GM12878 (cell line): ENCODE data around the gene PAK5. TPM values are rescaled to one million over a fixed set of nuclear protein-coding genes. Genes with fewer than 3 reads are reported as not detected.

Experiments used
- ATAC-seq: fragments of 200-7000 bp; cut with Tn5 transposase; 3 replicates; pipeline ENCODE4 v1.9.1; 2020; ENCODE audit warnings: mild to moderate bottlenecking, moderate library complexity
- BruUV-seq: library from RNA; stranded (reverse); fragments of 400-500 nt; replicated peaks from 2 replicates; lab custom pipeline; 2021; lab: Mats Ljungman, UMichigan
- CTCF ChIA-PET: fragments of 300-600 bp; sonication (Branson Sonifier 250); formaldehyde crosslinking; extraction: SDS; loops from one replicate; lab custom pipeline; 2021; ENCODE audit warnings: inconsistent platforms; lab: Yijun Ruan, JAX
- POLR2A ChIA-PET: fragments of 350-600 bp; formaldehyde crosslinking; extraction: SDS; loops from one replicate; lab custom pipeline; 2021; ENCODE audit warnings: inconsistent platforms; lab: Charles Lee
- RAD21 ChIA-PET: fragments of 300-600 bp; sonication (Branson Sonifier 250); formaldehyde crosslinking; loops from one replicate; lab custom pipeline; 2023; ENCODE audit warnings: antibody characterized with exemption; ENCODE audit not compliant: unreplicated experiment; lab: Charles Lee
- SMC1A ChIA-PET: fragments of 300-600 bp; sonication (Branson Sonifier 250); formaldehyde crosslinking; loops from one replicate; lab custom pipeline; 2023; ENCODE audit not compliant: unreplicated experiment, uncharacterized antibody; lab: Charles Lee
- DNase-seq: peaks from one replicate; pipeline ENCODE4 v3.0.0-alpha.2; 2011; ENCODE audit warnings: low read depth, low spot score
- FAIRE-seq: peaks from 3 replicates; lab custom pipeline; 2011; peaks lifted over from hg19 to GRCh38; lab: Jason Lieb, UNC
- H2AFZ ChIP-seq: 2 replicates; pipeline ENCODE4 v1.6.0; 2011; ENCODE audit warnings: low read depth, low read length, control low read depth; ENCODE audit not compliant: control insufficient read depth
- H3K27ac ChIP-seq: 2 replicates; pipeline ENCODE4 v1.5.1; 2011; ENCODE audit warnings: control low read depth; ENCODE audit not compliant: control insufficient read depth, insufficient read depth
- H3K27me3 ChIP-seq, 2 experiments: replicated peaks in 1 of 2; 2 replicates each; pipeline versions ENCODE4 v1.6.0 to v1.6.1; 2011; ENCODE audit warnings: low read length in 1 of 2; ENCODE audit not compliant: control insufficient read depth in 2 of 2, insufficient read depth in 2 of 2
- H3K36me3 ChIP-seq, 2 experiments: 2 replicates each; pipeline ENCODE4 v1.5.1; 2011; ENCODE audit warnings: low read length in 1 of 2; ENCODE audit not compliant: control insufficient read depth in 2 of 2, insufficient read depth in 2 of 2
- H3K4me1 ChIP-seq: 2 replicates; pipeline ENCODE4 v1.6.1; 2011; ENCODE audit warnings: mild to moderate bottlenecking, low read length, moderate library complexity, mixed read lengths; ENCODE audit not compliant: control insufficient read depth, insufficient read depth
- H3K4me2 ChIP-seq: 2 replicates; pipeline ENCODE4 v1.6.0; 2011; ENCODE audit warnings: control low read depth; ENCODE audit not compliant: control insufficient read depth, insufficient read depth
- H3K4me3 ChIP-seq: fragments of 200-600 bp; sonication (generic); 2 replicates; pipeline ENCODE4 v1.5.1; 2016
- H3K79me2 ChIP-seq: 2 replicates; pipeline ENCODE4 v1.6.0; 2011; ENCODE audit warnings: low read length; ENCODE audit not compliant: control insufficient read depth, insufficient read depth
- H3K9ac ChIP-seq: 2 replicates; pipeline ENCODE4 v1.8.0; 2011; ENCODE audit warnings: low read length, control low read depth, mixed read lengths; ENCODE audit not compliant: control insufficient read depth, insufficient read depth
- H3K9me3 ChIP-seq: replicated peaks from 3 replicates; pipeline ENCODE4 v1.5.1; 2011; ENCODE audit warnings: mild to moderate bottlenecking, low read length; ENCODE audit not compliant: control insufficient read depth, insufficient read depth
- H4K20me1 ChIP-seq: 2 replicates; pipeline ENCODE4 v1.6.0; 2011; ENCODE audit not compliant: control insufficient read depth, insufficient read depth
- ESRRA ChIP-seq: IDR thresholded peaks from 2 replicates; pipeline ENCODE4 v1.6.1; 2012; ENCODE audit warnings: mild to moderate bottlenecking, low read length, improper control_type of control experiment
- HDAC2 ChIP-seq: fragments of 200-600 bp; sonication (generic); IDR thresholded peaks from 2 replicates; pipeline ENCODE4 v1.6.1; 2017
- NBN ChIP-seq: fragments of 450-650 bp; IDR thresholded peaks from 2 replicates; pipeline ENCODE4 v1.6.1; 2016
- RFX5 ChIP-seq: IDR thresholded peaks from 2 replicates; pipeline ENCODE4 v1.6.1; 2011; ENCODE audit warnings: low read depth, low read length, improper control_type of control experiment
- TCF12 ChIP-seq: IDR thresholded peaks from 2 replicates; pipeline ENCODE4 v1.6.1; 2011; ENCODE audit warnings: low read depth, mild to moderate bottlenecking, low read length
- TCF3 ChIP-seq: IDR thresholded peaks from 2 replicates; pipeline ENCODE4 v1.6.1; 2012; ENCODE audit warnings: low read depth, mild to moderate bottlenecking, low read length, borderline replicate concordance; ENCODE audit not compliant: insufficient read depth
- YBX1 ChIP-seq: fragments of 450-650 bp; IDR thresholded peaks from 2 replicates; pipeline ENCODE4 v1.6.1; 2016; ENCODE audit warnings: antibody characterized with exemption
- ZNF622 ChIP-seq: fragments of 450-650 bp; IDR thresholded peaks from 2 replicates; pipeline ENCODE4 v1.6.1; 2017; ENCODE audit warnings: mild to moderate bottlenecking, inconsistent platforms
- WGBS: methylation state at CpG from one replicate; pipeline ENCODE4 v1.1.6; 2016; ENCODE audit warnings: low lambda C conversion rate; ENCODE audit not compliant: insufficient replicate concordance, insufficient coverage; ENCODE audit errors: missing lambda C conversion rate; 5-methylcytosine and 5-hydroxymethylcytosine counted together
- in situ Hi-C: fragments of 300-500 bp; cut with MboI; formaldehyde crosslinking; loops from 9 replicates; pipeline ENCODE4 v1.14.3; 2018; ENCODE audit warnings: mixed read lengths
- intact Hi-C: fragments of 100-400 bp; cut with micrococcal nuclease; formaldehyde crosslinking; loops from one replicate; pipeline ENCODE4 v1.14.2; 2022; ENCODE audit not compliant: unreplicated experiment
- polyA plus RNA-seq, 11 experiments: library from polyadenylated mRNA; depleted of rRNA in 4 of 11; unstranded in 6 of 11; stranded (reverse) in 5 of 11; fragments of >200 nt; fragmentation: Nextera tagmentation in 4 of 11; fragmentation: Illumina TruSeq in 1 of 11; extraction: Ambion mirVana in 4 of 11; extraction: Trizol in 1 of 11; gene quantifications; 1 replicate in 1 of 11; 2 replicates in 10 of 11; pipeline versions ENCODE4 v1.2.1 to v1.2.3, GENCODE V29; 2011 to 2016; ENCODE audit warnings: inconsistent platforms in 2 of 11, missing spikeins in 2 of 11, low read depth in 1 of 11
- total RNA-seq, 4 experiments: library from RNA; depleted of rRNA in 3 of 4; stranded (reverse); fragments of >200 nt in 3 of 4; fragmentation: Illumina TruSeq in 1 of 4; extraction: Trizol in 1 of 4; gene quantifications; 2 replicates each; pipeline versions ENCODE4 v1.2.1 to v1.2.3, GENCODE V29; 2013 to 2021
- TF ChIP-seq, protein P1 (sequence below): fragments of 450-650 bp; conservative IDR thresholded peaks from 2 replicates; pipeline ENCODE4 v1.6.1; 2017; ENCODE audit warnings: mild to moderate bottlenecking, moderate library complexity
- TF ChIP-seq, protein P2 (sequence below): fragments of 450-650 bp; IDR thresholded peaks from 2 replicates; pipeline ENCODE4 v1.6.1; 2017; ENCODE audit warnings: mild to moderate bottlenecking, moderate library complexity
- TF ChIP-seq, protein P3 (sequence below): IDR thresholded peaks from 2 replicates; pipeline ENCODE4 v1.6.1; 2012; ENCODE audit warnings: low read depth, low read length, improper control_type of control experiment

PAK5 gene
- total and polyA plus RNA-seq, 10 of the 15 experiments (the other 5 are each of a cell fraction or from before 2014, with no cell fraction given), result not detected

DNA sequence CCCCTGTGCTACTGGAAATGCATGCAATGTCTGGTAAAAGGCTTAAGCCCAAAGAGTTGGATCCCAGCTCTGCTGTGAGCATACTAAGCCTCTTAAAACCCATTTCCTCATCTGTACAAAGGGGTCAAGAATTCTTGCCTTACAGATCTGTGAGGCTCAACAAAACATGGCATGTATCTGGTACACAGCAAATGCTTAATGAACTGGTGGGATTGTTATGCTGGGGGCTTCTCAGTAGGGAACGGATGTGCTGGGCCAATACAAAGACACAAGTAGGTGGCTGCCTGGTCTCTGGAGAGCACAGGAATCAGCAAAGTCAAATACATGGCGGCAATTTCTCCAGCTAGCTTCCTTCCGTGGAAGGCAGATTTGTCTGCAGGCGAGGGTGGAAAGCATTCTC is 262.2 kb downstream of the PAK5 start:
- no TSS peak for BruUV-seq
- H3K4me2 ChIP-seq, result no peak overlapping the region
- no peaks in the 10 kb centered on the region; a peak in 1 of 4 replicates for H3K27me3 ChIP-seq
- RAD21 ChIA-PET, result no interaction called here
- H3K9me3 ChIP-seq, result no peaks in the 10 kb centered on the region; the same call in 2 of the 3 replicates
- no peak overlapping the region for H3K27ac ChIP-seq
- ATAC-seq, result no peak
- WGBS, result 26% methylated on average over 4 of the region's 4 CpGs
- TF ChIP-seq NBN, result no peak
- no peak for TF ChIP-seq HDAC2
- TF ChIP-seq ZNF622, result no peak
- TF ChIP-seq RFX5, result no peak
- no peak for TF ChIP-seq TCF3
- no peak for TF ChIP-seq YBX1
- TF ChIP-seq ESRRA, result no peak
- TF ChIP-seq, protein P1, sequence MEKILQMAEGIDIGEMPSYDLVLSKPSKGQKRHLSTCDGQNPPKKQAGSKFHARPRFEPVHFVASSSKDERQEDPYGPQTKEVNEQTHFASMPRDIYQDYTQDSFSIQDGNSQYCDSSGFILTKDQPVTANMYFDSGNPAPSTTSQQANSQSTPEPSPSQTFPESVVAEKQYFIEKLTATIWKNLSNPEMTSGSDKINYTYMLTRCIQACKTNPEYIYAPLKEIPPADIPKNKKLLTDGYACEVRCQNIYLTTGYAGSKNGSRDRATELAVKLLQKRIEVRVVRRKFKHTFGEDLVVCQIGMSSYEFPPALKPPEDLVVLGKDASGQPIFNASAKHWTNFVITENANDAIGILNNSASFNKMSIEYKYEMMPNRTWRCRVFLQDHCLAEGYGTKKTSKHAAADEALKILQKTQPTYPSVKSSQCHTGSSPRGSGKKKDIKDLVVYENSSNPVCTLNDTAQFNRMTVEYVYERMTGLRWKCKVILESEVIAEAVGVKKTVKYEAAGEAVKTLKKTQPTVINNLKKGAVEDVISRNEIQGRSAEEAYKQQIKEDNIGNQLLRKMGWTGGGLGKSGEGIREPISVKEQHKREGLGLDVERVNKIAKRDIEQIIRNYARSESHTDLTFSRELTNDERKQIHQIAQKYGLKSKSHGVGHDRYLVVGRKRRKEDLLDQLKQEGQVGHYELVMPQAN, result no peak
- no peak for TF ChIP-seq TCF12
- TF ChIP-seq, protein P2, sequence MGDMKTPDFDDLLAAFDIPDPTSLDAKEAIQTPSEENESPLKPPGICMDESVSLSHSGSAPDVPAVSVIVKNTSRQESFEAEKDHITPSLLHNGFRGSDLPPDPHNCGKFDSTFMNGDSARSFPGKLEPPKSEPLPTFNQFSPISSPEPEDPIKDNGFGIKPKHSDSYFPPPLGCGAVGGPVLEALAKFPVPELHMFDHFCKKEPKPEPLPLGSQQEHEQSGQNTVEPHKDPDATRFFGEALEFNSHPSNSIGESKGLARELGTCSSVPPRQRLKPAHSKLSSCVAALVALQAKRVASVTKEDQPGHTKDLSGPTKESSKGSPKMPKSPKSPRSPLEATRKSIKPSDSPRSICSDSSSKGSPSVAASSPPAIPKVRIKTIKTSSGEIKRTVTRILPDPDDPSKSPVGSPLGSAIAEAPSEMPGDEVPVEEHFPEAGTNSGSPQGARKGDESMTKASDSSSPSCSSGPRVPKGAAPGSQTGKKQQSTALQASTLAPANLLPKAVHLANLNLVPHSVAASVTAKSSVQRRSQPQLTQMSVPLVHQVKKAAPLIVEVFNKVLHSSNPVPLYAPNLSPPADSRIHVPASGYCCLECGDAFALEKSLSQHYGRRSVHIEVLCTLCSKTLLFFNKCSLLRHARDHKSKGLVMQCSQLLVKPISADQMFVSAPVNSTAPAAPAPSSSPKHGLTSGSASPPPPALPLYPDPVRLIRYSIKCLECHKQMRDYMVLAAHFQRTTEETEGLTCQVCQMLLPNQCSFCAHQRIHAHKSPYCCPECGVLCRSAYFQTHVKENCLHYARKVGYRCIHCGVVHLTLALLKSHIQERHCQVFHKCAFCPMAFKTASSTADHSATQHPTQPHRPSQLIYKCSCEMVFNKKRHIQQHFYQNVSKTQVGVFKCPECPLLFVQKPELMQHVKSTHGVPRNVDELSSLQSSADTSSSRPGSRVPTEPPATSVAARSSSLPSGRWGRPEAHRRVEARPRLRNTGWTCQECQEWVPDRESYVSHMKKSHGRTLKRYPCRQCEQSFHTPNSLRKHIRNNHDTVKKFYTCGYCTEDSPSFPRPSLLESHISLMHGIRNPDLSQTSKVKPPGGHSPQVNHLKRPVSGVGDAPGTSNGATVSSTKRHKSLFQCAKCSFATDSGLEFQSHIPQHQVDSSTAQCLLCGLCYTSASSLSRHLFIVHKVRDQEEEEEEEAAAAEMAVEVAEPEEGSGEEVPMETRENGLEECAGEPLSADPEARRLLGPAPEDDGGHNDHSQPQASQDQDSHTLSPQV, result no peak
- TF ChIP-seq, protein P3, sequence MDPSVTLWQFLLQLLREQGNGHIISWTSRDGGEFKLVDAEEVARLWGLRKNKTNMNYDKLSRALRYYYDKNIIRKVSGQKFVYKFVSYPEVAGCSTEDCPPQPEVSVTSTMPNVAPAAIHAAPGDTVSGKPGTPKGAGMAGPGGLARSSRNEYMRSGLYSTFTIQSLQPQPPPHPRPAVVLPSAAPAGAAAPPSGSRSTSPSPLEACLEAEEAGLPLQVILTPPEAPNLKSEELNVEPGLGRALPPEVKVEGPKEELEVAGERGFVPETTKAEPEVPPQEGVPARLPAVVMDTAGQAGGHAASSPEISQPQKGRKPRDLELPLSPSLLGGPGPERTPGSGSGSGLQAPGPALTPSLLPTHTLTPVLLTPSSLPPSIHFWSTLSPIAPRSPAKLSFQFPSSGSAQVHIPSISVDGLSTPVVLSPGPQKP, result no peak
- CTCF ChIA-PET, result interaction anchor here (0.6 to 1.2 kb wide), 2 partner anchors 27 to 169 kb away, joined by 3 read pairs; no protein-coding TSS in a partner anchor
- no peak for FAIRE-seq
- no peaks in the 10 kb centered on the region for H4K20me1 ChIP-seq
- H2AFZ ChIP-seq, result no peak overlapping the region
- H3K4me1 ChIP-seq, result no peaks in the 10 kb centered on the region; the same call in 1 of the 2 replicates
- DNase-seq, result no peak
- no peak overlapping the region for H3K9ac ChIP-seq
- POLR2A ChIA-PET, result no interaction called here
- SMC1A ChIA-PET, result interaction anchor here (1.8 kb wide), 1 partner anchor 168 kb away, joined by 6 read pairs; no protein-coding TSS in a partner anchor
- H3K36me3 ChIP-seq, result no peaks in the 10 kb centered on the region
- in situ Hi-C loops (no loop called here), intact Hi-C loops (no loop called here)
- H3K79me2 ChIP-seq, result no peaks in the 10 kb centered on the region
- no peak overlapping the region for H3K4me3 ChIP-seq
